Ammon's horn (tissue), 1 donor: ENCODE results near the gene RUNX1.

Experiments
- DNase-seq: peaks from one replicate; pipeline ENCODE4 v3.0.0-alpha.2; 2016; ENCODE audit warnings: low spot score

The RUNX1 gene

GRCh38 chr21:34992736-34993398, 56.2 kb downstream of the RUNX1 start:
- no peak for DNase-seq

GRCh38 chr21:34992180-34992579, 56.9 kb downstream of the RUNX1 start:
- no peak for DNase-seq

- no peak for DNase-seq
Observed at GRCh38 chr21:34991366-34991957, 57.6 kb downstream of the RUNX1 start.

- no peak for DNase-seq
Observed at GRCh38 chr21:34990842-34991241, 58.3 kb downstream of the RUNX1 start.

- DNase-seq: no peak
Observed at GRCh38 chr21:34989337-34990151, 59.6 kb downstream of the RUNX1 start.

- DNase-seq: no peak
Observed at GRCh38 chr21:34988625-34989024, 60.5 kb downstream of the RUNX1 start.

GRCh38 chr21:34988139-34988538, 61.0 kb downstream of the RUNX1 start:
- DNase-seq: no peak

GRCh38 chr21:34987501-34988072, 61.5 kb downstream of the RUNX1 start:
- no peak for DNase-seq

- DNase-seq: no peak
Observed at GRCh38 chr21:34986561-34987500, 62.3 kb downstream of the RUNX1 start.

- DNase-seq: no peak
Observed at GRCh38 chr21:34984356-34985058, 64.6 kb downstream of the RUNX1 start.

GRCh38 chr21:34983680-34984086, 65.4 kb downstream of the RUNX1 start:
- DNase-seq: no peak

- DNase-seq: no peak
Observed at GRCh38 chr21:34981791-34982190, 67.3 kb downstream of the RUNX1 start.

GRCh38 chr21:34980423-34981115, 68.5 kb downstream of the RUNX1 start:
- no peak for DNase-seq

- DNase-seq: no peak
Observed at GRCh38 chr21:34979383-34979782, 69.7 kb downstream of the RUNX1 start.

GRCh38 chr21:34977333-34977732, 71.8 kb downstream of the RUNX1 start:
- DNase-seq: no peak

- DNase-seq: no peak
Observed at GRCh38 chr21:34974162-34974981, 74.7 kb downstream of the RUNX1 start.

- no peak for DNase-seq
Observed at GRCh38 chr21:34973685-34974084, 75.4 kb downstream of the RUNX1 start.

GRCh38 chr21:34971656-34972055, 77.4 kb downstream of the RUNX1 start:
- no peak for DNase-seq

GRCh38 chr21:34970566-34970965, 78.5 kb downstream of the RUNX1 start:
- DNase-seq: no peak

- DNase-seq: no peak
Observed at GRCh38 chr21:34970167-34970500, 79.0 kb downstream of the RUNX1 start.
